HG03354 (cell line): ENCODE data around the gene TEX50.
"Not testable (repeated sequence)": the region's sequence is repeated elsewhere in the genome, so short reads cannot be mapped to it uniquely, and the experiment has no call there.

Experiments
- ATAC-seq: cut with Tn5 transposase; IDR thresholded peaks from one replicate; pipeline ENCODE4 v1.9.1; 2021; ENCODE audit warnings: mild to moderate bottlenecking; ENCODE audit not compliant: unreplicated experiment, poor library complexity, severe bottlenecking

The TEX50 gene

GRCh38 chr1:173660306-173660705, 25.2 kb downstream of the TEX50 start:
- no peak for ATAC-seq

- ATAC-seq: no peak
These were observed 26.1 kb downstream of the TEX50 start for GRCh38 chr1:173661271-173661670.

GRCh38 chr1:173661763-173662162, 26.6 kb downstream of the TEX50 start:
- no peak for ATAC-seq

GRCh38 chr1:173663159-173663558, 28.0 kb downstream of the TEX50 start:
- ATAC-seq: no peak

GRCh38 chr1:173666646-173667045, 31.5 kb downstream of the TEX50 start:
- no peak for ATAC-seq

GRCh38 chr1:173669491-173669941, 34.4 kb downstream of the TEX50 start, which contains the start of gene ANKRD45:
Gene ANKRD45 (minus strand): TSS chr1:173669851. CDS start chr1:173659418, 10,433 bp downstream.
- ATAC-seq: no peak

GRCh38 chr1:173674496-173674895, 39.4 kb downstream of the TEX50 start:
- not testable (repeated sequence) for ATAC-seq

- ATAC-seq: not testable (repeated sequence)
These were observed 45.0 kb downstream of the TEX50 start for GRCh38 chr1:173680152-173680551.

- no peak for ATAC-seq
These were observed 47.0 kb downstream of the TEX50 start for GRCh38 chr1:173682184-173682583.

- not testable (repeated sequence) for ATAC-seq
These were observed 48.7 kb downstream of the TEX50 start for GRCh38 chr1:173683838-173684237.

GRCh38 chr1:173685121-173685520, 50.0 kb downstream of the TEX50 start:
- ATAC-seq: not testable (repeated sequence)
